HCT116 (cell line): ENCODE measurements around the gene ESR2. TPM values are rescaled to one million over a fixed set of nuclear protein-coding genes. Genes with fewer than 3 reads are reported as not detected.

ENCODE experiments used
- ATAC-seq: fragments of 200-7000 bp; cut with Tn5 transposase; 2 replicates; pipeline ENCODE4 v1.9.1; 2020; ENCODE audit warnings: mild to moderate bottlenecking, moderate library complexity
- BruUV-seq: library from RNA; stranded (reverse); fragments of 400-500 nt; replicated peaks from 2 replicates; lab custom pipeline; 2021; lab: Mats Ljungman, UMichigan
- CTCF ChIA-PET: fragments of 300-600 bp; sonication (Branson Sonifier 250); formaldehyde crosslinking; loops from one replicate; lab custom pipeline; 2021; ENCODE audit warnings: antibody characterized with exemption; lab: Charles Lee
- POLR2A ChIA-PET: fragments of 300-600, 350-600 bp; sonication (Branson Sonifier 250); formaldehyde crosslinking; loops from one replicate; lab custom pipeline; 2021; ENCODE audit warnings: antibody characterized with exemption; lab: Charles Lee
- RAD21 ChIA-PET, 2 experiments: fragments of 300-600 bp; sonication (Branson Sonifier 250); formaldehyde crosslinking; loops; one replicate each; lab custom pipeline; 2023; ENCODE audit warnings: low total read pairs in 2 of 2; ENCODE audit not compliant: uncharacterized antibody in 2 of 2, unreplicated experiment in 2 of 2, low non-redundant PET in 1 of 2; lab: Charles Lee
- DNase-seq: peaks from one replicate; pipeline ENCODE4 v3.0.0-alpha.2; 2010; ENCODE audit warnings: low read depth, low spot score
- H2AFZ ChIP-seq: fragments of 200-600 bp; shearing (Covaris generic), sonication (generic); 2 replicates; pipeline ENCODE4 v1.6.1; 2017; ENCODE audit warnings: low read depth, mixed run types, mixed read lengths, antibody characterized with exemption, low read length; ENCODE audit not compliant: poor library complexity, severe bottlenecking
- H3K27ac ChIP-seq: 2 replicates; pipeline ENCODE4 v1.5.1; 2012; ENCODE audit warnings: low read depth, low read length
- H3K27me3 ChIP-seq: fragments of 200-600 bp; sonication (generic); 2 replicates; pipeline ENCODE4 v1.6.1; 2016; ENCODE audit warnings: mixed run types, low read length, mixed read lengths; ENCODE audit not compliant: insufficient read depth
- H3K36me3 ChIP-seq, 2 experiments: fragments of 200-500 bp in 1 of 2; fragments of 200-600 bp in 1 of 2; sonication (Bioruptor generic) in 1 of 2; sonication (generic) in 1 of 2; 2 replicates each; pipeline versions ENCODE4 v1.5.1 to v1.6.1; 2014 to 2016; ENCODE audit warnings: low read length in 2 of 2, inconsistent platforms in 1 of 2, mixed read lengths in 1 of 2, mixed run types in 1 of 2; ENCODE audit not compliant: insufficient read depth in 2 of 2, control insufficient read depth in 1 of 2
- H3K4me1 ChIP-seq, 2 experiments: fragments of 200-600 bp in 1 of 2; sonication (generic) in 1 of 2; 2 replicates each; pipeline versions ENCODE4 v1.5.1 to v1.6.1; 2012 to 2017; ENCODE audit warnings: low read length in 2 of 2, inconsistent platforms in 1 of 2, mild to moderate bottlenecking in 1 of 2, mixed read lengths in 1 of 2, mixed run types in 1 of 2, moderate library complexity in 1 of 2; ENCODE audit not compliant: insufficient read depth in 2 of 2, control insufficient read depth in 1 of 2
- H3K4me2 ChIP-seq: fragments of 200-600 bp; sonication (generic); 2 replicates; pipeline ENCODE4 v1.6.1; 2017; ENCODE audit warnings: mixed run types, low read length, mixed read lengths
- H3K4me3 ChIP-seq, 2 experiments: fragments of 200-600 bp in 1 of 2; sonication (generic) in 1 of 2; replicated peaks in 1 of 2; 2 replicates each; pipeline ENCODE4 v1.5.1; 2011 to 2016; ENCODE audit warnings: low read length in 2 of 2, control low read depth in 1 of 2, low read depth in 1 of 2, mild to moderate bottlenecking in 1 of 2, mixed read lengths in 1 of 2, mixed run types in 1 of 2
- H3K79me2 ChIP-seq: fragments of 200-600 bp; sonication (generic); 2 replicates; pipeline ENCODE4 v1.6.1; 2017; ENCODE audit warnings: mild to moderate bottlenecking, mixed run types, low read length, moderate library complexity, mixed read lengths; ENCODE audit not compliant: insufficient read depth
- H3K9ac ChIP-seq: fragments of 200-600 bp; sonication (generic); 2 replicates; pipeline ENCODE4 v1.6.1; 2016; ENCODE audit warnings: low read length, mixed read lengths
- H3K9me2 ChIP-seq: fragments of 200-600 bp; sonication (generic), shearing (Covaris generic); 2 replicates; pipeline ENCODE4 v1.6.1; 2017; ENCODE audit warnings: mixed run types, mild to moderate bottlenecking, moderate library complexity; ENCODE audit not compliant: insufficient read depth
- H3K9me3 ChIP-seq, 2 experiments: fragments of 200-500 bp in 1 of 2; fragments of 200-600 bp in 1 of 2; sonication (Bioruptor generic) in 1 of 2; sonication (generic) in 1 of 2; 2 replicates each; pipeline ENCODE4 v1.6.1; 2014 to 2017; ENCODE audit warnings: low read length in 2 of 2, mixed read lengths in 2 of 2, inconsistent platforms in 1 of 2, low read depth in 1 of 2, mild to moderate bottlenecking in 1 of 2, mixed run types in 1 of 2, moderate library complexity in 1 of 2; ENCODE audit not compliant: control insufficient read depth in 1 of 2, insufficient read depth in 1 of 2
- H4K20me1 ChIP-seq: fragments of 200-600 bp; sonication (generic), shearing (Covaris generic); 2 replicates; pipeline ENCODE4 v1.6.1; 2017; ENCODE audit warnings: mixed run types, mild to moderate bottlenecking, moderate library complexity; ENCODE audit not compliant: insufficient read depth
- CEBPB ChIP-seq: IDR thresholded peaks from 2 replicates; pipeline ENCODE4 v1.6.1; 2012; ENCODE audit warnings: low read depth
- EGR1 ChIP-seq: IDR thresholded peaks from 2 replicates; pipeline ENCODE4 v1.6.1; 2012; ENCODE audit warnings: low read depth
- ELF1 ChIP-seq: IDR thresholded peaks from 2 replicates; pipeline ENCODE4 v1.6.1; 2012; ENCODE audit warnings: low read depth, borderline replicate concordance
- EZH2 ChIP-seq: fragments of 200-600 bp; sonication (generic); IDR thresholded peaks from 2 replicates; pipeline ENCODE4 v1.6.1; 2017; ENCODE audit warnings: antibody characterized with exemption, mixed run types
- JUND ChIP-seq: IDR thresholded peaks from 2 replicates; pipeline ENCODE4 v1.6.1; 2012
- MAX ChIP-seq: IDR thresholded peaks from 2 replicates; pipeline ENCODE4 v1.6.1; 2012
- POLR2A ChIP-seq: IDR thresholded peaks from 2 replicates; pipeline ENCODE4 v1.7.0; 2011; ENCODE audit warnings: borderline replicate concordance; ENCODE audit not compliant: insufficient read depth, insufficient read length; ENCODE audit errors: extremely low read depth
- SIN3A ChIP-seq: IDR thresholded peaks from 2 replicates; pipeline ENCODE4 v1.6.1; 2012; ENCODE audit warnings: low read depth
- SRF ChIP-seq: IDR thresholded peaks from 2 replicates; pipeline ENCODE4 v1.6.1; 2012; ENCODE audit warnings: low read depth
- TCF7L2 ChIP-seq: IDR thresholded peaks from 2 replicates; pipeline ENCODE4 v1.7.0; 2011; ENCODE audit warnings: borderline replicate concordance, inconsistent platforms; ENCODE audit not compliant: insufficient read depth, insufficient read length; ENCODE audit errors: extremely low read depth
- YY1 ChIP-seq: IDR thresholded peaks from 2 replicates; pipeline ENCODE4 v1.6.1; 2011; ENCODE audit warnings: low read length, low read depth, moderate library complexity, mild to moderate bottlenecking; ENCODE audit not compliant: insufficient replicate concordance; ENCODE audit errors: extremely low read depth
- ZBTB33 ChIP-seq: IDR thresholded peaks from 2 replicates; pipeline ENCODE4 v1.6.1; 2011; ENCODE audit warnings: mild to moderate bottlenecking, low read length, moderate library complexity; ENCODE audit not compliant: insufficient replicate concordance; ENCODE audit errors: extremely low read depth
- ZNF274 ChIP-seq: fragments of 200-500 bp; sonication (Bioruptor generic); IDR thresholded peaks from 2 replicates; pipeline ENCODE4 v1.6.1; 2014; ENCODE audit warnings: mild to moderate bottlenecking, low read depth, low read length, inconsistent platforms
- intact Hi-C: fragments of 100-400 bp; cut with micrococcal nuclease; formaldehyde crosslinking; loops from 2 replicates; pipeline ENCODE4 v1.10.0; 2022
- total RNA-seq: library from RNA; stranded (reverse); gene quantifications from one replicate; pipeline ENCODE4 v1.2.1, GENCODE V29; 2021; ENCODE audit not compliant: unreplicated experiment

ESR2 gene
- total RNA-seq, 1 experiment from 2014 or later, result 0.32 TPM

DNA sequence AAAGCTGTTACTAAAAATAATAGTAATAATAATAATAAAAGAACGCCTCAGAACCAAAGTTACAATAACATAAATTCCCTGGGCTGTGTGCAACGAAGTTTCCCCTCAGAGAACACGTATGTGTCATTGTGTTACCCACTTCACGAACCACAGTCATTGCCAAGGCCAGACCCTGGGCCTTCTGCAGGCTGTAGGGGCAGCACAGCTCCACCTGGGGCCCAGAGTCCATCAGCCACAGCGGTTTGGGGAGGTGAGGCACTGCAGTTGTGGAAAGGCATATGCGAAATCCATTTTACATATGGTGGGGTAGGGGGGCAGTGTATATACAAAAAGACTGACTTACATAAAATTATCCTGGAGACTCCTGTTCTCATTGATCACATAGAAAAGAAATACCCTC, 56.1 kb downstream of the ESR2 start:
- H3K9me2 ChIP-seq, result no peaks in the 10 kb centered on the region
- no peaks in the 10 kb centered on the region for H3K9me3 ChIP-seq
- CTCF ChIA-PET, result no interaction called here
- H3K4me3 ChIP-seq, result no peak overlapping the region
- no peak overlapping the region for H3K27ac ChIP-seq
- RAD21 ChIA-PET, result no interaction called here
- intact Hi-C loops, result no loop called here
- H3K9ac ChIP-seq, result no peak overlapping the region
- POLR2A ChIA-PET, result no interaction called here
- no peaks in the 10 kb centered on the region for H3K79me2 ChIP-seq
- H3K4me2 ChIP-seq, result no peak overlapping the region
- no peaks in the 10 kb centered on the region for H4K20me1 ChIP-seq
- no peaks in the 10 kb centered on the region for H3K36me3 ChIP-seq
- no peak for DNase-seq
- BruUV-seq, result no TSS peak
- H3K4me1 ChIP-seq, result no peaks in the 10 kb centered on the region
- no peak overlapping the region for H2AFZ ChIP-seq
- no peak for TF ChIP-seq POLR2A
- no peak for TF ChIP-seq SIN3A
- TF ChIP-seq ZBTB33, result no peak
- no peaks in the 10 kb centered on the region for H3K27me3 ChIP-seq
- ATAC-seq, result no peak

- Histone ChIP-seq H3K79me2 (no peaks in the 10 kb centered on the region), H3K9ac (no peak overlapping the region), H4K20me1 (no peaks in the 10 kb centered on the region), H2AFZ (no peak overlapping the region), H3K4me3 (no peak overlapping the region), H3K36me3 (no peaks in the 10 kb centered on the region), H3K27me3 (no peaks in the 10 kb centered on the region), H3K4me2 (no peak overlapping the region), H3K27ac (no peak overlapping the region), H3K4me1 (no peaks in the 10 kb centered on the region), H3K9me2 (no peaks in the 10 kb centered on the region), H3K9me3 (no peaks in the 10 kb centered on the region)
- ATAC-seq (no peak), DNase-seq (no peak)
- intact Hi-C loops, result no loop called here
- RAD21 ChIA-PET, result no interaction called here
- POLR2A ChIA-PET, result no interaction called here
- no TSS peak for BruUV-seq
- CTCF ChIA-PET, result no interaction called here
- TF ChIP-seq MAX, result no peak
- no peak for TF ChIP-seq EGR1
- no peak for TF ChIP-seq ELF1
- no peak for TF ChIP-seq ZNF274
- TF ChIP-seq SRF, result no peak
- TF ChIP-seq POLR2A, result no peak
- no peak for TF ChIP-seq CEBPB
- no peak for TF ChIP-seq EZH2
- TF ChIP-seq ZBTB33, result no peak
- TF ChIP-seq JUND, result no peak
- no peak for TF ChIP-seq YY1
- TF ChIP-seq TCF7L2, result no peak
These were observed 58.2 kb downstream of the ESR2 start for GRCh38 chr14:64235652-64236640.
